HEK293 (cell line): ENCODE data around the gene ASPSCR1.

Experiments used
- GLIS2 ChIP-seq: fragments of 450-650 bp; formaldehyde crosslinking; IDR thresholded peaks from 2 replicates; pipeline ENCODE4 v1.5.1; 2016; ENCODE audit warnings: missing biosample characterization, missing genetic modification characterization
- HOXD13 ChIP-seq: sonication (generic); formaldehyde crosslinking; IDR thresholded peaks from 2 replicates; pipeline ENCODE4 v1.8.0; 2022; ENCODE audit warnings: missing genetic modification reagents, borderline replicate concordance
- MEIS1 ChIP-seq: sonication (generic); formaldehyde crosslinking; IDR thresholded peaks from 2 replicates; pipeline ENCODE4 v1.8.1; 2022; ENCODE audit warnings: missing genetic modification reagents, mild to moderate bottlenecking, borderline replicate concordance
- MYNN ChIP-seq: fragments of 450-650 bp; formaldehyde crosslinking; IDR thresholded peaks from 2 replicates; pipeline ENCODE4 v1.5.1; 2016; ENCODE audit warnings: missing biosample characterization, missing genetic modification characterization, borderline replicate concordance
- SP2 ChIP-seq: fragments of 450-650 bp; formaldehyde crosslinking; IDR thresholded peaks from 2 replicates; pipeline ENCODE4 v1.5.1; 2016; ENCODE audit warnings: missing biosample characterization, missing genetic modification characterization
- ZFP69B ChIP-seq: fragments of 450-650 bp; formaldehyde crosslinking; IDR thresholded peaks from 2 replicates; pipeline ENCODE4 v1.5.1; 2016; ENCODE audit warnings: missing biosample characterization, missing genetic modification characterization
- ZIC2 ChIP-seq: fragments of 450-650 bp; formaldehyde crosslinking; IDR thresholded peaks from 2 replicates; pipeline ENCODE4 v1.5.1; 2016; ENCODE audit warnings: missing biosample characterization, missing genetic modification characterization
- ZNF10 ChIP-seq: fragments of 450-650 bp; formaldehyde crosslinking; IDR thresholded peaks from 2 replicates; pipeline ENCODE4 v1.5.1; 2017; ENCODE audit warnings: missing biosample characterization, missing genetic modification characterization
- ZNF140 ChIP-seq: fragments of 450-650 bp; formaldehyde crosslinking; IDR thresholded peaks from 2 replicates; pipeline ENCODE4 v1.5.1; 2016; ENCODE audit warnings: missing biosample characterization, missing genetic modification characterization
- ZNF221 ChIP-seq: fragments of 450-650 bp; formaldehyde crosslinking; IDR thresholded peaks from 2 replicates; pipeline ENCODE4 v1.5.1; 2017; ENCODE audit warnings: missing biosample characterization, missing genetic modification characterization, borderline replicate concordance
- ZNF223 ChIP-seq: fragments of 450-650 bp; formaldehyde crosslinking; IDR thresholded peaks from 2 replicates; pipeline ENCODE4 v1.5.1; 2016; ENCODE audit warnings: missing biosample characterization, missing genetic modification characterization
- ZNF266 ChIP-seq: fragments of 450-650 bp; formaldehyde crosslinking; IDR thresholded peaks from 2 replicates; pipeline ENCODE4 v1.5.1; 2016; ENCODE audit warnings: missing biosample characterization, missing genetic modification characterization, low read depth
- ZNF350 ChIP-seq: fragments of 450-650 bp; formaldehyde crosslinking; IDR thresholded peaks from 2 replicates; pipeline ENCODE4 v1.5.0; 2017; ENCODE audit warnings: missing biosample characterization, mild to moderate bottlenecking, missing genetic modification characterization
- ZNF37A ChIP-seq: fragments of 450-650 bp; IDR thresholded peaks from 2 replicates; pipeline ENCODE4 v1.5.1; 2018; ENCODE audit warnings: missing biosample characterization, missing genetic modification characterization
- ZNF391 ChIP-seq: fragments of 450-650 bp; formaldehyde crosslinking; IDR thresholded peaks from 2 replicates; pipeline ENCODE4 v1.5.1; 2016; ENCODE audit warnings: low read depth, missing biosample characterization, missing genetic modification characterization, borderline replicate concordance
- ZNF394 ChIP-seq: fragments of 450-650 bp; formaldehyde crosslinking; IDR thresholded peaks from 2 replicates; pipeline ENCODE4 v1.5.1; 2016; ENCODE audit warnings: missing biosample characterization, missing genetic modification characterization, mild to moderate bottlenecking, moderate library complexity, borderline replicate concordance
- ZNF423 ChIP-seq: fragments of 450-650 bp; formaldehyde crosslinking; IDR thresholded peaks from 2 replicates; pipeline ENCODE4 v1.5.1; 2016; ENCODE audit warnings: missing biosample characterization, missing genetic modification characterization
- ZNF426 ChIP-seq: fragments of 450-650 bp; formaldehyde crosslinking; IDR thresholded peaks from 2 replicates; pipeline ENCODE4 v1.5.1; 2017; ENCODE audit warnings: missing biosample characterization, missing genetic modification characterization, mild to moderate bottlenecking, inconsistent platforms, moderate library complexity
- ZNF473 ChIP-seq: fragments of 450-650 bp; formaldehyde crosslinking; IDR thresholded peaks from 2 replicates; pipeline ENCODE4 v1.5.1; 2017; ENCODE audit warnings: missing biosample characterization, missing genetic modification characterization
- ZNF548 ChIP-seq: fragments of 450-650 bp; formaldehyde crosslinking; IDR thresholded peaks from 2 replicates; pipeline ENCODE4 v1.5.1; 2016; ENCODE audit warnings: missing biosample characterization, missing genetic modification characterization
- ZNF560 ChIP-seq: fragments of 450-650 bp; formaldehyde crosslinking; IDR thresholded peaks from 2 replicates; pipeline ENCODE4 v1.5.1; 2017; ENCODE audit warnings: missing biosample characterization, missing genetic modification characterization, borderline replicate concordance
- ZNF585B ChIP-seq: fragments of 450-650 bp; formaldehyde crosslinking; IDR thresholded peaks from 2 replicates; pipeline ENCODE4 v1.5.1; 2016; ENCODE audit warnings: missing biosample characterization, missing genetic modification characterization
- ZNF610 ChIP-seq: fragments of 450-650 bp; formaldehyde crosslinking; IDR thresholded peaks from 2 replicates; pipeline ENCODE4 v1.5.1; 2016; ENCODE audit warnings: missing biosample characterization, missing genetic modification characterization, borderline replicate concordance
- ZNF624 ChIP-seq: fragments of 450-650 bp; formaldehyde crosslinking; IDR thresholded peaks from 2 replicates; pipeline ENCODE4 v1.5.1; 2017; ENCODE audit warnings: missing biosample characterization, missing genetic modification characterization
- ZNF677 ChIP-seq: fragments of 450-650 bp; IDR thresholded peaks from 2 replicates; pipeline ENCODE4 v1.5.0; 2018; ENCODE audit warnings: missing biosample characterization, mild to moderate bottlenecking, missing genetic modification characterization, moderate library complexity
- ZXDB ChIP-seq: fragments of 450-650 bp; formaldehyde crosslinking; IDR thresholded peaks from 2 replicates; pipeline ENCODE4 v1.5.1; 2016; ENCODE audit warnings: missing biosample characterization, missing genetic modification characterization
- TF ChIP-seq, protein P1 (sequence below): fragments of 450-650 bp; formaldehyde crosslinking; IDR thresholded peaks from 2 replicates; pipeline ENCODE4 v1.5.1; 2016; ENCODE audit warnings: missing biosample characterization, missing genetic modification characterization
- TF ChIP-seq, protein P2 (sequence below): fragments of 450-650 bp; formaldehyde crosslinking; IDR thresholded peaks from 2 replicates; pipeline ENCODE4; 2016; ENCODE audit warnings: missing biosample characterization, missing genetic modification characterization
- TF ChIP-seq, protein P3 (sequence below): fragments of 450-650 bp; formaldehyde crosslinking; IDR thresholded peaks from 2 replicates; pipeline ENCODE4 v1.5.1; 2017; ENCODE audit warnings: missing biosample characterization, missing genetic modification characterization
- TF ChIP-seq, protein P4 (sequence below): fragments of 450-650 bp; formaldehyde crosslinking; IDR thresholded peaks from 2 replicates; pipeline ENCODE4 v1.5.1; 2016; ENCODE audit warnings: missing biosample characterization, missing genetic modification characterization, low read depth
- TF ChIP-seq, protein P5 (sequence below): fragments of 450-650 bp; formaldehyde crosslinking; IDR thresholded peaks from 2 replicates; pipeline ENCODE4 v1.5.1; 2016; ENCODE audit warnings: missing biosample characterization, missing genetic modification characterization
- TF ChIP-seq, protein P6 (sequence below): fragments of 450-650 bp; formaldehyde crosslinking; optimal IDR thresholded peaks from 2 replicates; pipeline ENCODE3; 2016; ENCODE audit warnings: missing biosample characterization, mild to moderate bottlenecking, missing genetic modification characterization
- TF ChIP-seq, protein P7 (sequence below): fragments of 450-650 bp; formaldehyde crosslinking; IDR thresholded peaks from 2 replicates; pipeline ENCODE4 v1.5.1; 2017; ENCODE audit warnings: missing biosample characterization, mild to moderate bottlenecking, missing genetic modification characterization, moderate library complexity

ASPSCR1 gene

DNA sequence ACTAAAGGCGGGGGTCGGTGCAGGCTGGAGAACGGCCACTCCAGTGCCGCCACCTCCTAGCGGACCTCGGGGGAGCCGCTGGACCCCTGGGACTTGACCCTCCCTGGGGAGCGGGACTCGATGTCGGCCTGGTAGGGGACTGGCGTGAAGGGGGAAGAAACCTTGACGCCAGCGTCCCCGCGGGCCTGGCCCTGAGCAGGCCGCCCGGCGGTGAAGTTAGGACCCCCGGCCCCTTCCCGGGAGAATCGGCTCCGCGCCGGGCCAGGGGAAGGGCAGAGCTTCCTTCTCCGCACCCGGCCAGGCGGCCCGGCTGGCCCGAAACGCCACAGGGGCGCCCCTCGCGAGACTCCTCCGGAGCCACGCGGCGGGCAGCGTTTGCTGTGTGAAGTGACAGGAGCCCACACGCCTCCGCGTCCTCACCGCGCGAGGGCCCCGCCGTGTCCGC lies 87.8 kb downstream of the ASPSCR1 start (continued):
- TF ChIP-seq ZIC2 = peak; percentile 54; the same call in 1 of the 2 replicates
- TF ChIP-seq, protein P1, sequence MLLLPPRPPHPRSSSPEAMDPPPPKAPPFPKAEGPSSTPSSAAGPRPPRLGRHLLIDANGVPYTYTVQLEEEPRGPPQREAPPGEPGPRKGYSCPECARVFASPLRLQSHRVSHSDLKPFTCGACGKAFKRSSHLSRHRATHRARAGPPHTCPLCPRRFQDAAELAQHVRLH (tag by site-specific recombination) = no peak
- no peak for TF ChIP-seq ZNF391 (tag by site-specific recombination)
- TF ChIP-seq ZXDB (tag by site-specific recombination) = no peak
- TF ChIP-seq ZNF350 (tag by site-specific recombination) = no peak
- TF ChIP-seq, protein P2, sequence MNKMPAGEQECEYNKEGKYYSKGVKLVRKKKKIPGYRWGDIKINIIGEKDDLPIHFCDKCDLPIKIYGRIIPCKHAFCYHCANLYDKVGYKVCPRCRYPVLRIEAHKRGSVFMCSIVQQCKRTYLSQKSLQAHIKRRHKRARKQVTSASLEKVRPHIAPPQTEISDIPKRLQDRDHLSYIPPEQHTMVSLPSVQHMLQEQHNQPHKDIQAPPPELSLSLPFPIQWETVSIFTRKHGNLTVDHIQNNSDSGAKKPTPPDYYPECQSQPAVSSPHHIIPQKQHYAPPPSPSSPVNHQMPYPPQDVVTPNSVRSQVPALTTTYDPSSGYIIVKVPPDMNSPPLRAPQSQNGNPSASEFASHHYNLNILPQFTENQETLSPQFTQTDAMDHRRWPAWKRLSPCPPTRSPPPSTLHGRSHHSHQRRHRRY = no peak
- no peak for TF ChIP-seq ZNF223 (tag by site-specific recombination)
- 0 out of 2 replicates have a peak, but pooled peaks have one; percentile 13 for TF ChIP-seq MEIS1 (CRISPR knock-in tag)
- TF ChIP-seq, protein P3, sequence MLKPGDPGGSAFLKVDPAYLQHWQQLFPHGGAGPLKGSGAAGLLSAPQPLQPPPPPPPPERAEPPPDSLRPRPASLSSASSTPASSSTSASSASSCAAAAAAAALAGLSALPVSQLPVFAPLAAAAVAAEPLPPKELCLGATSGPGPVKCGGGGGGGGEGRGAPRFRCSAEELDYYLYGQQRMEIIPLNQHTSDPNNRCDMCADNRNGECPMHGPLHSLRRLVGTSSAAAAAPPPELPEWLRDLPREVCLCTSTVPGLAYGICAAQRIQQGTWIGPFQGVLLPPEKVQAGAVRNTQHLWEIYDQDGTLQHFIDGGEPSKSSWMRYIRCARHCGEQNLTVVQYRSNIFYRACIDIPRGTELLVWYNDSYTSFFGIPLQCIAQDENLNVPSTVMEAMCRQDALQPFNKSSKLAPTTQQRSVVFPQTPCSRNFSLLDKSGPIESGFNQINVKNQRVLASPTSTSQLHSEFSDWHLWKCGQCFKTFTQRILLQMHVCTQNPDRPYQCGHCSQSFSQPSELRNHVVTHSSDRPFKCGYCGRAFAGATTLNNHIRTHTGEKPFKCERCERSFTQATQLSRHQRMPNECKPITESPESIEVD (tag by site-specific recombination) = no peak
- TF ChIP-seq MYNN (tag by site-specific recombination) = no peak
- TF ChIP-seq, protein P4, sequence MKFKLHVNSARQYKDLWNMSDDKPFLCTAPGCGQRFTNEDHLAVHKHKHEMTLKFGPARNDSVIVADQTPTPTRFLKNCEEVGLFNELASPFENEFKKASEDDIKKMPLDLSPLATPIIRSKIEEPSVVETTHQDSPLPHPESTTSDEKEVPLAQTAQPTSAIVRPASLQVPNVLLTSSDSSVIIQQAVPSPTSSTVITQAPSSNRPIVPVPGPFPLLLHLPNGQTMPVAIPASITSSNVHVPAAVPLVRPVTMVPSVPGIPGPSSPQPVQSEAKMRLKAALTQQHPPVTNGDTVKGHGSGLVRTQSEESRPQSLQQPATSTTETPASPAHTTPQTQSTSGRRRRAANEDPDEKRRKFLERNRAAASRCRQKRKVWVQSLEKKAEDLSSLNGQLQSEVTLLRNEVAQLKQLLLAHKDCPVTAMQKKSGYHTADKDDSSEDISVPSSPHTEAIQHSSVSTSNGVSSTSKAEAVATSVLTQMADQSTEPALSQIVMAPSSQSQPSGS = no peak
- TF ChIP-seq ZNF266 (tag by site-specific recombination) = no peak
- TF ChIP-seq HOXD13 (CRISPR knock-in tag) = no peak
- TF ChIP-seq ZNF423 (tag by site-specific recombination) = 0 out of 2 replicates have a peak, but pooled peaks have one; percentile 23
- TF ChIP-seq, protein P5, sequence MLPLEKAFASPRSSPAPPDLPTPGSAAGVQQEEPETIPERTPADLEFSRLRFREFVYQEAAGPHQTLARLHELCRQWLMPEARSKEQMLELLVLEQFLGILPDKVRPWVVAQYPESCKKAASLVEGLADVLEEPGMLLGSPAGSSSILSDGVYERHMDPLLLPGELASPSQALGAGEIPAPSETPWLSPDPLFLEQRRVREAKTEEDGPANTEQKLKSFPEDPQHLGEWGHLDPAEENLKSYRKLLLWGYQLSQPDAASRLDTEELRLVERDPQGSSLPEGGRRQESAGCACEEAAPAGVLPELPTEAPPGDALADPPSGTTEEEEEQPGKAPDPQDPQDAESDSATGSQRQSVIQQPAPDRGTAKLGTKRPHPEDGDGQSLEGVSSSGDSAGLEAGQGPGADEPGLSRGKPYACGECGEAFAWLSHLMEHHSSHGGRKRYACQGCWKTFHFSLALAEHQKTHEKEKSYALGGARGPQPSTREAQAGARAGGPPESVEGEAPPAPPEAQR (tag by site-specific recombination) = no peak
- TF ChIP-seq ZFP69B (tag by site-specific recombination) = no peak
- TF ChIP-seq ZNF560 (tag by site-specific recombination) = no peak
- TF ChIP-seq, protein P6, sequence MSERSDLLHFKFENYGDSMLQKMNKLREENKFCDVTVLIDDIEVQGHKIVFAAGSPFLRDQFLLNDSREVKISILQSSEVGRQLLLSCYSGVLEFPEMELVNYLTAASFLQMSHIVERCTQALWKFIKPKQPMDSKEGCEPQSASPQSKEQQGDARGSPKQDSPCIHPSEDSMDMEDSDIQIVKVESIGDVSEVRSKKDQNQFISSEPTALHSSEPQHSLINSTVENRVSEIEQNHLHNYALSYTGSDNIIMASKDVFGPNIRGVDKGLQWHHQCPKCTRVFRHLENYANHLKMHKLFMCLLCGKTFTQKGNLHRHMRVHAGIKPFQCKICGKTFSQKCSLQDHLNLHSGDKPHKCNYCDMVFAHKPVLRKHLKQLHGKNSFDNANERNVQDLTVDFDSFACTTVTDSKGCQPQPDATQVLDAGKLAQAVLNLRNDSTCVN (tag by site-specific recombination) = peak; percentile 53
- no peak for TF ChIP-seq ZNF548 (tag by site-specific recombination)
- no peak for TF ChIP-seq ZNF10 (tag by site-specific recombination)
- no peak for TF ChIP-seq ZNF677 (tag by site-specific recombination)
- TF ChIP-seq ZNF585B (tag by site-specific recombination) = no peak
- no peak for TF ChIP-seq ZNF473
- TF ChIP-seq ZNF624 (tag by site-specific recombination) = no peak
- TF ChIP-seq ZNF221 = no peak
- TF ChIP-seq SP2 = no peak
- no peak for TF ChIP-seq ZNF37A (tag by site-specific recombination)
- peak; percentile 74; the same call in 1 of the 2 replicates for TF ChIP-seq GLIS2 (tag by site-specific recombination)
- TF ChIP-seq ZNF394 (tag by site-specific recombination) = no peak
- TF ChIP-seq, protein P7, sequence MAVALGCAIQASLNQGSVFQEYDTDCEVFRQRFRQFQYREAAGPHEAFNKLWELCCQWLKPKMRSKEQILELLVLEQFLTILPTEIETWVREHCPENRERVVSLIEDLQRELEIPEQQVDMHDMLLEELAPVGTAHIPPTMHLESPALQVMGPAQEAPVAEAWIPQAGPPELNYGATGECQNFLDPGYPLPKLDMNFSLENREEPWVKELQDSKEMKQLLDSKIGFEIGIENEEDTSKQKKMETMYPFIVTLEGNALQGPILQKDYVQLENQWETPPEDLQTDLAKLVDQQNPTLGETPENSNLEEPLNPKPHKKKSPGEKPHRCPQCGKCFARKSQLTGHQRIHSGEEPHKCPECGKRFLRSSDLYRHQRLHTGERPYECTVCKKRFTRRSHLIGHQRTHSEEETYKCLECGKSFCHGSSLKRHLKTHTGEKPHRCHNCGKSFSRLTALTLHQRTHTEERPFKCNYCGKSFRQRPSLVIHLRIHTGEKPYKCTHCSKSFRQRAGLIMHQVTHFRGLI = no peak
- TF ChIP-seq ZNF426 = no peak
- TF ChIP-seq ZNF610 (tag by site-specific recombination) = no peak
- no peak for TF ChIP-seq ZNF140 (tag by site-specific recombination)
